GM12891 (cell line): ENCODE measurements around the gene CLTCL1.

Experiments
- DNase-seq: peaks from one replicate; pipeline ENCODE4 v3.0.0; 2011; ENCODE audit warnings: low spot score; ENCODE audit not compliant: insufficient read length
- FAIRE-seq: peaks from 2 replicates; lab custom pipeline; 2011; peaks lifted over from hg19 to GRCh38; lab: Jason Lieb, UNC
- PAX5 ChIP-seq: IDR thresholded peaks from 2 replicates; pipeline ENCODE4 v1.6.1; 2011; ENCODE audit warnings: low read length, moderate library complexity, mild to moderate bottlenecking; ENCODE audit not compliant: insufficient read depth, severe bottlenecking
- POLR2A ChIP-seq: IDR thresholded peaks from 2 replicates; pipeline ENCODE4 v1.6.1; 2011; ENCODE audit warnings: low read depth, low read length, control low read depth
- POLR2AphosphoS5 ChIP-seq: IDR thresholded peaks from 2 replicates; pipeline ENCODE4 v1.6.1; 2011; ENCODE audit warnings: low read depth, low read length, control low read depth
- POU2F2 ChIP-seq: IDR thresholded peaks from 2 replicates; pipeline ENCODE4 v1.6.1; 2011; ENCODE audit warnings: low read depth, mild to moderate bottlenecking, control low read depth, low read length, moderate library complexity
- SPI1 ChIP-seq: IDR thresholded peaks from 2 replicates; pipeline ENCODE4 v1.6.1; 2011; ENCODE audit warnings: low read depth, low read length, control low read depth
- TAF1 ChIP-seq: IDR thresholded peaks from 2 replicates; pipeline ENCODE4 v1.6.1; 2011; ENCODE audit warnings: low read depth, low read length, control low read depth

The CLTCL1 gene

DNA sequence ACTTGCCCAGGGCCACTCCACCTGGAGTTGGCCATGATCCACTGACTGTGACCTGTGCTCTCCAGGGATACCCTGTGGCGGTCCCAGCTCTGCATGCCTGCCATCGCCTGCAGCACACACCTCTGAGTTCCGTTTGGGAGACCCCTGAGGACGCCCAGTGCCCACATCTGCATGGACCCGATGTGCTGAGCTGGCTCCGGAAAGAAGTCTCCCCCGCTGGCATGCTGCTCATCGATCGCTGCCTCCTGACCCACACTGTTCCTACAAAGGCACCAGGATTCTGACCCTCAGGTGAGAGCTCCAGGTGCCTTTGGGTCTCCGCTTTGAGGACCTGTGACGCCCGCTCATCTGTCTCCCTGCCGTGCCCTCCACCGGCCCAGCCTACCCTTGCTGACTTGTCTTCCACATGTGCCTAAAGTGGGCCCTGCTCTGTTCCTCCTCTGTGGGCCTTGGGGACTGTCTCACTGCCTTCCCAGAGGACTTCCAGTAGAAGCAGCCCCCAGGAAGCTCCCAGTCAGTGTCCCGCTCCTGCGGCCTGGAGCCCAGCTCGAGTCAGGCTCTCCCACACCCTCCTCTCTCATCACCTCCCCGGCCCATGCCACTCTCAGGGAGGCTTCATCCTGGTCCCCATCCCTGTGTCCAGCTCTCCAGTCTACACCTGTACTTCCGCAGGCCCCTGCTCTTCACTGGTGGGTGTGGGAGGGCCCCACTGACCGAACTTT is 107.1 kb downstream of the CLTCL1 start:
- FAIRE-seq (no peak), DNase-seq (no peak)
- no peak for TF ChIP-seq TAF1
- TF ChIP-seq POU2F2: no peak
- no peak for TF ChIP-seq POLR2A
- TF ChIP-seq POLR2AphosphoS5: no peak
- TF ChIP-seq PAX5: no peak
- TF ChIP-seq SPI1: no peak

DNA sequence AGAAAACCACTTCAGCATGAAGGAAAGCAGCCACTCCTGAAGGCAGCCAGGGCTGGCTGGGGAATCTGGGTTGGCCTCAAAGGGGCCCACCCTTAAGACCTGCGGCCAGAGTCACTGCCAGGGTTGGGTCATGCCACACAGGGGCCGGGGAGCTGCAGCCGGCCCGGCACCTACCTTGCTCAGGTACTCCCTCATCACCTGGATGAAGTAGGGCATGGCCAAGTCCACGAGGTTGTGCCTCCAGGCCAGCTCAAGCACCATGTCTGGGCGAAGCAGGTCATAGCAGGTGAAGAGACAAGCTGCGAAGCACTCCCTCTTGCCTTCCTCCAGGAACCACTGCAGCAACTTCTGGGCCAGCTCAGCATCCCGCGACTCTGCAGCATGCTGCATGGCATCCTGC is 108.3 kb downstream of the CLTCL1 start:
- FAIRE-seq: no peak
- TF ChIP-seq POLR2AphosphoS5 (no peak), TAF1 (no peak), PAX5 (no peak), SPI1 (no peak), POU2F2 (no peak), POLR2A (no peak)
- no peak for DNase-seq

DNA sequence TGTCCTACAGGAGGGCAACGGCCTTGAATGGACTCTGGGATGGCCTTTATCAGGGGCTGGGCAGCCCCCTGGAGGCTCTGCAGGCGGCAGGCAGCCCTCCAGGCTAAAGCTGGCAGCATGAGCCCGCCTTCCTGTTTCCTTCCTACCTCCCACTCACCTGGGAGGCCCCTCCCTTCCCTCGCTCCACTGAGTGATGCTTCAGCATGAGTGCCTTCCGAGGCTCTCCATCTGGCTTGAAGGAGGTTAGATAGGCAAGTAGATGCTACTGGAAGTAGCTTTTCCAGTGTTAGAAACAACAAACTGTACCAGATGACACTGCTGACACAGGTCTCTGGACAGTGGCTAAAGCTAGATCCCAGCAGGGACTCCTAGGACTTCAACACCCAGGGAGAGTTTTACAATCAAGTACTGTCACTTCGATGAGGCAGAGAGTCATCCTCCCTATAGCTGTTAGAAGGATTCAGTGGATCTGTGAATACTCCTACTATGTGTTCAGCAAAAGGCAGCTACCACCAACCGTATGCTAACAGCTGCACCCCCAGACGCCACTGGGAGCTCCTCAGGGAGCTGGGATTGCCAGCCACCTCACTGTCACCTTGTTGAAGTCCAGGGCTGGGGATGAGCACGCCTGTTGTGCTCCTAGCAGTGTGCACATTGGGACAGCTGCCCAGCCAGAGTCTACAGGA is 108.9 kb downstream of the CLTCL1 start:
- peak; percentile 77 for FAIRE-seq
- TF ChIP-seq POU2F2 (no peak), POLR2AphosphoS5 (no peak), TAF1 (no peak), POLR2A (no peak), PAX5 (no peak), SPI1 (peak; percentile 12; the same call in 1 of the 2 replicates)
- DNase-seq: no peak

DNA sequence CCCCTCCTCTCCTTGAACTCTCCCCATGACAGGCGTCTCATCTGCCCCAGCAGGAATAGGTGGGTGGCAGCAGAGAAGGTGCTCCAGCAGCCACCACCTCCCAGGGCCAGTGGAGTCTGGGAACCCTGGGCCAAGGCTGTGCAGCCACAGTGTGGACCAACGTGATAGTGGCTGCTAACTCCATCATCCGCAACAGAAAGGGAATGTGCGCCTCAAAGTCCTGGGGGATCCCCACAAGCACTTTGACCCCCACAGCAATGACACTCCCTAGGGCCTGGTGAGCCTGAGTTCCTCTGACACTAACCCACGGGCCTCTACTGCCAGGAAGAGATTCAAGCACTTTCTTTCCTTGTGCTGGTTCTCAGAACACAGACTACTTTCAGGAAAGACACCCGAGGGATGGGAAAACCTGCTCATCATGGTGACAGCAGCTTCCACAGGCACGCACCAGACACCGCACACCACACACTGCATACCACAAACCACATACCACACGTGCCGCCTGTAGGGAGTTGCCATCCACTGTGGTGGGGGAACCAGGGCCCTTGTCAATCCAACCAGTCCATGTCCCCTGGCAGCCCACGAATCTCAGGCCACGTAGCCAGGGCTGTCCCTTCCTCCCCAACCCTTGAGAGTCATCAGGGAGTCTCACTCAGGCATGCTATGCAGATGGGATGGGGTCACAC is 109.6 kb downstream of the CLTCL1 start:
- DNase-seq (no peak), FAIRE-seq (no peak)
- TF ChIP-seq SPI1 (no peak), POLR2A (no peak), POLR2AphosphoS5 (no peak), PAX5 (no peak), TAF1 (no peak), POU2F2 (no peak)

DNA sequence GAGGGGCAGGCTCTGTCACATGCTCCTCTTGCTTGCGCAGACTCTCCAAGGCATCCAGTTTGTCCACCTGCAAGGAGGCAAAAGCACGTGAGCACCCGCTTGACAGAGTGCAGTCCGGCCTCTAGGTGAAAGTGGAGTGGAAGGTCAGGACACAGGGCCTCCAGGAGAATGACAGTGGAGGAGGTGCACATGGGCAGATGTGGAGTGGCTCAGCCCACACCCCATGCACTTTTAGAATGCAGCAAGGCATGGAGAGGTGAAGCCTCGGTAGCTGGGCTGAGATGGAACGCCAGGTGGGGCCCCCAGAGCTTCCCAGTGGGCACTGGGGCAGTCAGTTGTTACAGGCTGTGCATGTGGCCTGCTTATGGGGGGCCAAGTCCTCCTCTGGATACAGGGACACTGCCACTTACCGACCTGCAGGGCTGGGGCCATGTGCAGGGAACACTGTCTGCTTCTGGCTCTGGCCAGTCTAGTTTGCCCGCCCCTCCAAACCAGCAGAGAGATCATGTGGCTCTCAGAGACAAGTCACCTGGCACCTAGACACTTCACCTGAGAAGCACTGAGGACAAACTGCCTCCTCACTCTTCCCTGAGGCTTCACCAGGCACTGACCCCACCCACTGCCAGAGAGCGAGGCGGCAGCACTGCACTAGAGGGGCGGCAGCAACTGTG is 110.6 kb downstream of the CLTCL1 start:
- no peak for FAIRE-seq
- TF ChIP-seq TAF1: no peak
- no peak for TF ChIP-seq POLR2AphosphoS5
- TF ChIP-seq POU2F2: no peak
- TF ChIP-seq SPI1: no peak
- no peak for TF ChIP-seq POLR2A
- no peak for TF ChIP-seq PAX5
- DNase-seq: no peak

DNA sequence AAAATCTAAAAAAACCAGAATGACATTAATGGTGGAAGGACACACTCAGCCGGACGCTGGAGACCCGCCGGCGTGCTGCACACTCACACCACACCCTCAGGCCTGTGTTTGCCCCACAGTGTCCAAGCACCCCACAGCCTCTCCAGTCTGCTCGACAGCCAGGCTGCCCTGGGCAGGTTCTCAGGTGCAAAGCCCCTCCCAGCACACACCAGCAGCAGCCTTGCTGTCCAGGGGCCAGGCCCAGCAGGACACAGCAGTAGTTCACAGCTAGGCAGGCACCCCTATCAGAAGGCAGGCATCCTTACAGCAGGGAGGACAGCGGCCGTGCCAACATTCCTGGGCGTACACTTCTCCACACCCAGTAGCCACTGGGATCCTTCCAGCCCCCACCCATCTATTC is 111.3 kb downstream of the CLTCL1 start:
- no peak for TF ChIP-seq SPI1
- TF ChIP-seq PAX5: no peak
- TF ChIP-seq TAF1: no peak
- TF ChIP-seq POLR2AphosphoS5: no peak
- TF ChIP-seq POLR2A: no peak
- no peak for TF ChIP-seq POU2F2
- DNase-seq (no peak), FAIRE-seq (no peak)

DNA sequence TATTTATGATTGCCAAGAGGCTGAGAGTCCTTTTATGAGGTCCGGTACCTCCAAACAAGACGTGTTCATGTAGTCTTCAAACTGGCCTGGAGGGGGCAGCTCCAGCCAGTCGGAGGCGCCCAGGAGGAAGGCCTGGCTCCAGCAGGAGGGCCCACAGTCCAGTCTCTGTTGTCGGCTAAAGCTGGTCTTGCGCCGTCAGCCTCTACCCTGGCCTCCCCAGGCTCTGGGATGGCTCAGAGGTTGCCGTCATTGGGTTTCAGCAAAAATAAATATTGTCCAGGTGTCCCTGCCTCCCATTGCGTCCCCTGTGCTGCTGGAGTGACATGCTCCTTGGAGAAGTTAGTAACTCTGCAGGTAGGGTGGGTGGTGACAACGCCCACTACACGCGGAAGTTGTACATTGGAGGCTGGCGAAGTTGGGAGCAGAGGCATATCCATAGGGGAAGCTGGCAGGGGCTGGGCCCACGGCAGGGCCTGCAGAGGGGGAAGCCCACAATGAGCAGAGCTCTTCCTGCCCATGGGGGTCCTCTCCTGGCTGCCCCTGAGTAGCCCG is 111.9 kb downstream of the CLTCL1 start:
- TF ChIP-seq POU2F2: no peak
- no peak for TF ChIP-seq PAX5
- TF ChIP-seq SPI1: no peak
- no peak for TF ChIP-seq TAF1
- no peak for TF ChIP-seq POLR2A
- no peak for TF ChIP-seq POLR2AphosphoS5
- DNase-seq: peak; percentile 79
- FAIRE-seq: peak; percentile 86

DNA sequence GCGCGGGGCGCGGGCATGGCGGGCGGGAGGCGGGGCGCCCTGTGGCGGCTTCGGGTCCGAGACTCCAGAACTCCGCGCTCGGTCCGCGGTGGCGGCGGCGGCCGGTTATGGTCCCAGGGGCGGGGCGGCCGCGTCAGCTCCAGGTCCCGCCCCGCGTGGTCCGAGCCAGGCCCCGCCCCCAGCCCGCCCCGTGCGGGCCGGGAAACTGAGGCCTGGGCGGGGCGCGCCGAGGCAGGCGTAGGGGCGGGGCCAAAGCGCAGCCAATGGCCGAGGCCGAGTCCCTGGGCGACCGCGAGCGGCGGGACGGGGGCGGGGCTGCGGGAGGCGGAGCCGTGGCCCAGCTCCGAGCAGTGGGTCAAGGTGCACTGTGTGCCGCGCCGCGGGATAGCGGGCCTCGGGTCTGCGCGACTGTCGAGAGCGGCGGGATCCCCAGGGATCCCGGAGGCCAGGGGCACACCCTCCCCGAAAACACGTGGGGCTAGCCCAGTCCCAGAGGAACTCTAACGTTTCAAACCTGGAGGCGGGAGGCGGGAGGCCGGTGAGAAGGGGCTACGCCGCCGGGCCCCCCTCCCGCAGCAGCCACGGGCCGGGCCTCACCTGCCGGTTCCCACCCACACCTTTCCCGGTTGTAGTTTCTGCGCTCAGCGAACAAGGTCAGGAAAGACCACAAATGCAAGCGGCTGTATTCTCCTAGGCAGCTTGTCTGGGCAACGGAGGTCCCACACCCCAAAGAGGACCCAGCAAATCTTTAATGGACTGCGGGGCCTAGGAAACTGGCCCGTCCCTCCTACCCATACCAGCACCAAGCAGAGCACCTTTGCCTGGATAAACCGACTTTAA is 112.6 kb downstream of the CLTCL1 start, which contains the start of gene SLC25A1:
TSS of gene SLC25A1 (minus strand) at position 80 of the 840 bp plus-strand sequence. CDS start at position 17, 63 bp downstream.
- FAIRE-seq (peak; percentile 95), DNase-seq (peak; percentile 95)
- TF ChIP-seq SPI1: no peak
- no peak for TF ChIP-seq POLR2AphosphoS5
- no peak for TF ChIP-seq POU2F2
- TF ChIP-seq TAF1: no peak
- TF ChIP-seq PAX5: no peak
